ENCODE measurements around the gene PBLD. TPM values are rescaled to one million over a fixed set of nuclear protein-coding genes. Genes with fewer than 3 reads are reported as not detected.

Gene PBLD
- polyA plus RNA-seq, 1 donor from 2014 or later: 6.7 TPM

- Histone ChIP-seq H3K4me2 (ENCODE audit: low read length) (no peak overlapping the region), H3K9me3 (ENCODE audit: low read length) (no peaks in the 10 kb centered on the region), H3K9me2 (ENCODE audit: insufficient read depth, low read length) (no peaks in the 10 kb centered on the region), H3K4me3 (ENCODE audit: low read length) (no peak overlapping the region), H3F3A (ENCODE audit: insufficient read depth, low read length, poor library complexity, severe bottlenecking) (no peaks in the 10 kb centered on the region), H2AFZ (ENCODE audit: low read depth, low read length) (no peak overlapping the region), H3K36me3 (ENCODE audit: insufficient read depth, low read length) (no peaks in the 10 kb centered on the region), H4K20me1 (ENCODE audit: insufficient read depth) (no peaks in the 10 kb centered on the region), H3K9ac (ENCODE audit: low read length) (no peak overlapping the region), H3K27ac (ENCODE audit: low read length) (no peak overlapping the region), H3K27me3 (ENCODE audit: insufficient read depth, low read depth, low read length) (no peaks in the 10 kb centered on the region), H3K79me2 (replicated peaks; ENCODE audit: insufficient read depth, low read length) (no peaks in the 10 kb centered on the region)
- TF ChIP-seq, protein P1, sequence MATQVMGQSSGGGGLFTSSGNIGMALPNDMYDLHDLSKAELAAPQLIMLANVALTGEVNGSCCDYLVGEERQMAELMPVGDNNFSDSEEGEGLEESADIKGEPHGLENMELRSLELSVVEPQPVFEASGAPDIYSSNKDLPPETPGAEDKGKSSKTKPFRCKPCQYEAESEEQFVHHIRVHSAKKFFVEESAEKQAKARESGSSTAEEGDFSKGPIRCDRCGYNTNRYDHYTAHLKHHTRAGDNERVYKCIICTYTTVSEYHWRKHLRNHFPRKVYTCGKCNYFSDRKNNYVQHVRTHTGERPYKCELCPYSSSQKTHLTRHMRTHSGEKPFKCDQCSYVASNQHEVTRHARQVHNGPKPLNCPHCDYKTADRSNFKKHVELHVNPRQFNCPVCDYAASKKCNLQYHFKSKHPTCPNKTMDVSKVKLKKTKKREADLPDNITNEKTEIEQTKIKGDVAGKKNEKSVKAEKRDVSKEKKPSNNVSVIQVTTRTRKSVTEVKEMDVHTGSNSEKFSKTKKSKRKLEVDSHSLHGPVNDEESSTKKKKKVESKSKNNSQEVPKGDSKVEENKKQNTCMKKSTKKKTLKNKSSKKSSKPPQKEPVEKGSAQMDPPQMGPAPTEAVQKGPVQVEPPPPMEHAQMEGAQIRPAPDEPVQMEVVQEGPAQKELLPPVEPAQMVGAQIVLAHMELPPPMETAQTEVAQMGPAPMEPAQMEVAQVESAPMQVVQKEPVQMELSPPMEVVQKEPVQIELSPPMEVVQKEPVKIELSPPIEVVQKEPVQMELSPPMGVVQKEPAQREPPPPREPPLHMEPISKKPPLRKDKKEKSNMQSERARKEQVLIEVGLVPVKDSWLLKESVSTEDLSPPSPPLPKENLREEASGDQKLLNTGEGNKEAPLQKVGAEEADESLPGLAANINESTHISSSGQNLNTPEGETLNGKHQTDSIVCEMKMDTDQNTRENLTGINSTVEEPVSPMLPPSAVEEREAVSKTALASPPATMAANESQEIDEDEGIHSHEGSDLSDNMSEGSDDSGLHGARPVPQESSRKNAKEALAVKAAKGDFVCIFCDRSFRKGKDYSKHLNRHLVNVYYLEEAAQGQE (IDR thresholded peaks at IDR 0.05; ENCODE audit: borderline replicate concordance): no peak
- TF ChIP-seq EZH2 (IDR thresholded peaks at IDR 0.05; ENCODE audit: borderline replicate concordance, insufficient read depth, low read length, poor library complexity, severe bottlenecking) (no peak), MXI1 (conservative IDR thresholded peaks at IDR 0.05; ENCODE audit: poor library complexity, severe bottlenecking) (no peak), CTCF (IDR thresholded peaks at IDR 0.05; ENCODE audit: poor library complexity, severe bottlenecking) (no peak), EP300 (conservative IDR thresholded peaks at IDR 0.05; ENCODE audit: poor library complexity, severe bottlenecking) (no peak), POLR2AphosphoS5 (IDR thresholded peaks at IDR 0.05) (no peak), SMC3 (conservative IDR thresholded peaks at IDR 0.05; ENCODE audit: poor library complexity) (no peak), TAF1 (IDR thresholded peaks at IDR 0.05; ENCODE audit: low read depth) (no peak)
Observed at GRCh38 chr10:68366600-68366999, 33.9 kb upstream of the PBLD start.

GRCh38 chr10:68365611-68366010 is 32.9 kb upstream of the PBLD start:
- H3K4me2 ChIP-seq (ENCODE audit: low read length): no peak overlapping the region
- H3K79me2 ChIP-seq (replicated peaks; ENCODE audit: insufficient read depth, low read length): no peaks in the 10 kb centered on the region
- no peaks in the 10 kb centered on the region for H3F3A ChIP-seq (ENCODE audit: insufficient read depth, low read length, poor library complexity, severe bottlenecking)
- H3K27me3 ChIP-seq (ENCODE audit: insufficient read depth, low read depth, low read length): no peaks in the 10 kb centered on the region
- no peaks in the 10 kb centered on the region for H3K9me2 ChIP-seq (ENCODE audit: insufficient read depth, low read length)
- H3K36me3 ChIP-seq (ENCODE audit: insufficient read depth, low read length): no peaks in the 10 kb centered on the region
- H3K9ac ChIP-seq (ENCODE audit: low read length): no peak overlapping the region
- H3K9me3 ChIP-seq (ENCODE audit: low read length): no peaks in the 10 kb centered on the region
- no peaks in the 10 kb centered on the region for H4K20me1 ChIP-seq (ENCODE audit: insufficient read depth)
- no peak overlapping the region for H3K4me3 ChIP-seq (ENCODE audit: low read length)
- TF ChIP-seq, protein P1 (IDR thresholded peaks at IDR 0.05; ENCODE audit: borderline replicate concordance): no peak
- no peak overlapping the region for H2AFZ ChIP-seq (ENCODE audit: low read depth, low read length)
- no peak overlapping the region for H3K27ac ChIP-seq (ENCODE audit: low read length)
